Neural progenitor cell (in vitro differentiated cells): Measurements from ENCODE around the gene BPHL.
"Not testable (repeated sequence)": the region's sequence is repeated elsewhere in the genome, so short reads cannot be mapped to it uniquely, and the experiment has no call there.

Experiments
- EZH2 ChIP-seq: fragments of 200-600 bp; sonication (generic); IDR thresholded peaks from 2 replicates; pipeline ENCODE4 v1.6.1; 2017; ENCODE audit warnings: antibody characterized with exemption, mild to moderate bottlenecking, moderate library complexity
- TF ChIP-seq, protein P1 (sequence below): fragments of 200-600 bp; sonication (generic); IDR thresholded peaks from 2 replicates; pipeline ENCODE4 v1.5.1; 2017; ENCODE audit warnings: antibody characterized with exemption, mild to moderate bottlenecking

DNA sequence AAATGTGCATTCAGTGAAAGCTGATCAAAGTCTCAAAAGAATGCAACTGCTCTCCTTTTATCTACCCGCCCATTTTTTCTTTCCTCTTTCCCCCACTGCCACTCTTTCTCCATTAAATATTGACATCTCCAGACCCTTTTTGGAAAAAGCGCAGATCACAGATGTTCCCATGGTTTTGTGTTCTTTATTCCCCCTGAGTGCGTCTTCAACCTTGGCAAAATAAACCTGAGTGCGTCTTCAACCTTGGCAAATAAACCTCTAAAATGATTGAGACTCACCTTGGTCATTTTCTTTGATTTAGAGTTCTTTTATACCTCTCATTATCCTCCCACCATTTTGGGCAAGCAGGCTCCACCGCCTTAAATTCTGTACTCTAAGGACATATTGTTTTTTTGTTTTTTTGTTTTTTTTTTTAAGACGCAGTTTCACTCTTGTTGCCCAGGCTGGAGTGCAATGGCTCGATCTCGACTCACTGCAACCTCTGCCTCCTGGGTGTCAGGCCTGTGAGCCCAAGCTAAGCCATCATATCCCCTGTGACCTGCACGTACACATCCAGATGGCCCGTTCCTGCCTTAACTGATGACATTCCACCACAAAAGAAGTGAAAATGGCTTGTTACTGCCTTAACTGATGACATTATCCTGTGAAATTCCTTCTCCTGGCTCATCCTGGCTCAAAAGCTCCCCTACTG lies 48.2 kb downstream of the BPHL start:
- TF ChIP-seq EZH2: not testable (repeated sequence)
- TF ChIP-seq, protein P1, sequence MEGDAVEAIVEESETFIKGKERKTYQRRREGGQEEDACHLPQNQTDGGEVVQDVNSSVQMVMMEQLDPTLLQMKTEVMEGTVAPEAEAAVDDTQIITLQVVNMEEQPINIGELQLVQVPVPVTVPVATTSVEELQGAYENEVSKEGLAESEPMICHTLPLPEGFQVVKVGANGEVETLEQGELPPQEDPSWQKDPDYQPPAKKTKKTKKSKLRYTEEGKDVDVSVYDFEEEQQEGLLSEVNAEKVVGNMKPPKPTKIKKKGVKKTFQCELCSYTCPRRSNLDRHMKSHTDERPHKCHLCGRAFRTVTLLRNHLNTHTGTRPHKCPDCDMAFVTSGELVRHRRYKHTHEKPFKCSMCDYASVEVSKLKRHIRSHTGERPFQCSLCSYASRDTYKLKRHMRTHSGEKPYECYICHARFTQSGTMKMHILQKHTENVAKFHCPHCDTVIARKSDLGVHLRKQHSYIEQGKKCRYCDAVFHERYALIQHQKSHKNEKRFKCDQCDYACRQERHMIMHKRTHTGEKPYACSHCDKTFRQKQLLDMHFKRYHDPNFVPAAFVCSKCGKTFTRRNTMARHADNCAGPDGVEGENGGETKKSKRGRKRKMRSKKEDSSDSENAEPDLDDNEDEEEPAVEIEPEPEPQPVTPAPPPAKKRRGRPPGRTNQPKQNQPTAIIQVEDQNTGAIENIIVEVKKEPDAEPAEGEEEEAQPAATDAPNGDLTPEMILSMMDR: not testable (repeated sequence)
